HG03521 (cell line): ENCODE measurements around the gene KRTAP12-2.
"Not testable (repeated sequence)": the region's sequence is repeated elsewhere in the genome, so short reads cannot be mapped to it uniquely, and the experiment has no call there.

Experiments
- ATAC-seq: cut with Tn5 transposase; IDR thresholded peaks from one replicate; pipeline ENCODE4 v1.9.1; 2021; ENCODE audit warnings: mild to moderate bottlenecking, moderate library complexity; ENCODE audit not compliant: unreplicated experiment

Gene KRTAP12-2

DNA sequence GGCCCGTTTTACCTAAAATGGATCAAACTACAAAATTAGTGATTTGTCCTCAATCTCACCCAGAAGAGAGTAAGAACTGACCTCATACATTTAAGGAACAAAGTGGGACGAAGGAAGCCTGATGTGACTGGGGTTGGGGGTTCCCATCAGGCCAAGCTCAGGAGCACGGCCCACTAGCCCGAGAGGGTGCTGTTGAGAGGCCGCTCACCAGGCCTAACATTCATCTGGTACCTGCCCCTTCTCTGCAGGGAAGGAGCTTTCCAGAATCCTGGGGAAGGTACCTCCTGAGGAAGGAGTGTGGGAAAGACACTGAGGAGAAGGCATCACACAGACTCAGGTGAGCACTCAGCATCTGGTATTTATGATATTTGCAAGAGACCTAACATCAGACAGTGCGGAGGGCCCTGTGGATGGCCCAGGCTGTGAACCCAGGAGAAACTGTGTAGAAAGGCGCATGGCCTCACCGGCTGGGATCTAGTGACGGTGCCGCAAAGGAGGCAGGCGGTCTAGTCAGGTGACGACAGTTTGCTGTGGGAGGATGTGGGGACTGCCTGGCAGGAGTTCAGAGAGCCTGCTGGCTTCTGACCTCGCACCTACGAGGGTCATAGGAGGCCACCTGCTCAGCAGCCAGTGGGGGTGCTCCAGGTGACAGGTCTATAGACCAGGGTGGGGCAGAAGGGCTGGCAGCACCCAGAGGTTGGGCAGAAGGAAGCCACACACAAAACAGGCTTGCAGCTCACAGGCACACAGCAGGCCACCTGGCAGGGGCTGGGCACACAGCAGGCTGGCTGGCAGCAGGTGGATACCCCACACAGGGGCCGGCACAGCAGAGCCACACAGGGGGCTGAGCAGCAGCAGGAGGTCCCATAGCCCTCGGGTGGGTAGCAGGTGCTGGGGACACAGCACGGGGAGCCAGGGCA lies 12.8 kb downstream of the KRTAP12-2 start:
- ATAC-seq: no peak

- no peak for ATAC-seq
Measured at GRCh38 chr21:44653123-44653522, 13.6 kb downstream of the KRTAP12-2 start.

DNA sequence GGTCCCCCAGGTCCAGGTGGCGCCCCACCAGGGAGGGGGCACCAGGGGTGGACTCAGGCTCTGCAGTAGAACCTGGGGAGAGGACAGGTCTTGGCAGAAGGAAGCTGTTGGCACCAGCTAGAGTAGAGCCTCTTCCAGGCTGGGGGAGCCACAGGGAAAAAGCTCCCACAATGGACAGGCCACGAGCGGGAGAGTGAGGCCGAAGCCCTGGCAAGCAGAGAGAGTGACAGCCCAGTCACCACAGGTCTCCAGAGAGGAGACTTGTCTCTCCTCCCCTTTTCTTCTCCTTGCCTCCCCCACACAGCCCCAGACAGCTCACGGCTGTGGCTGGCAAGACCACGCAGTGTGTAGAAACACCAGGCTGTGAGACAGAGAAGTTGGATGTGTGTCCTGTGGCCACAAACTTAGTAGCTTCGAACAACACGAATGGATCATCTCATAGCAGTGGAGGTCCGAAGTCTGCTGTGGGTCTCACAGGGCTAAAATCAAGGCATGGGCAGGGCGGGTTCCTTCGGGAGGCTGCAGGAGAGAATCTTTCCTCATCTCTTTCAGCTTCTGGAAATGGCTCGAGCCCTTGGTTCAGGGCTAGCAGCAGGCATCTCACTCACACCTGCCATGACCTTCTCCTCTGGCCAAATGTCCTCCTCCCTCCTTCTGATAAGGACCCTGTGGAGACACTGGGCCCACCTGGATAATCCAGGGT lies 15.6 kb downstream of the KRTAP12-2 start:
- no peak for ATAC-seq

- ATAC-seq: no peak
Measured at GRCh38 chr21:44650265-44650972, 16.3 kb downstream of the KRTAP12-2 start.

DNA sequence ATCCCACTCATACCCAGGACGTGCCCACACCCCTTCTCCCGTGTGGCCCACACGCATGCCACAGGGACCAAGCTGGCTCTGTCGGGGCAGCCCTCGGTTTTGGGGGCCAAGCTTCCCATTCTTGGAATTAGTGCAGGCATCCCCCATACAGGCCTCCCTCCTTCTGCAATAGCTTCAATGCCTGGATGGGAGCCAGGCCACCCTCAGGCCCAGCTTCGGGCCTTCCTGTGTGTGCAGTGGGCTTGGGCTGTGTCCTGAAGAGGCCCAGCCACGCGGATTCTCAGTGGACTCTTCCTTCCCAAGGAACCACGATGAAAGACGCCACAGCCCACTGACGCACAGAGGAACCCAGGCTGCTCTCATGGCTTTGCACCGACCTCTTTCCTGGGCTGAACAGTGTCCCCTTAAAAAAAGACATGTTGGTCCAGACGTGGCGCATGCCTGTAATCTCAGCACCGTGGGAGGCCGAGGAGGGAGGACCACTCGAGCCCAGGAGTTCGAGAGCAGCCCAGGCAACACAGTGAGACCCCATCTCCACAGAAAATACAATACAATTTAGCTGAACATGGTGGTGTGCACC lies 17.1 kb downstream of the KRTAP12-2 start:
- ATAC-seq: no peak

- ATAC-seq: no peak
Measured at GRCh38 chr21:44648557-44649311, 18.0 kb downstream of the KRTAP12-2 start.

DNA sequence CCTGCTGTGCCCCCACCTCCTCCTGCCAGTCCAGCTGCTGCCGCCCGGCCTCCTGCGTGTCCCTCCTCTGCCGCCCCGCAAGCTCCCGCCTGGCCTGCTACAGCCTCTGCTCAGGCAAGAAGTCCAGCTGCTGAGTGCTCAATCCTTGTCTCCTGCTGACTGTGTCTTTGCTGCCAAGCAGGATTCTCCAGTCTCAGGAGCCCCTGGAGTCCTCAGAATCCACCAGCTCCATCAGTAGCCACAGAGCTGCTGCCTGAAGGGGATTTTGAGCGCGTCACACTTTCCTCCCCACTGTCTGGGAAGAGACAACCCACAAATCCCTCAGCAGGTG lies 19.5 kb downstream of the KRTAP12-2 start:
- no peak for ATAC-seq

- ATAC-seq: not testable (repeated sequence)
Measured at GRCh38 chr21:44646366-44647221, 20.1 kb downstream of the KRTAP12-2 start, which contains the start of gene KRTAP10-11. Gene KRTAP10-11, plus strand, starts transcription at chr21:44646414. Its CDS starts 45 bp downstream, at chr21:44646459.

GRCh38 chr21:44644878-44645277 lies 21.8 kb downstream of the KRTAP12-2 start:
- no peak for ATAC-seq

GRCh38 chr21:44643741-44644310 lies 22.9 kb downstream of the KRTAP12-2 start:
- no peak for ATAC-seq

GRCh38 chr21:44640761-44641160 lies 26.0 kb downstream of the KRTAP12-2 start:
- ATAC-seq: no peak

DNA sequence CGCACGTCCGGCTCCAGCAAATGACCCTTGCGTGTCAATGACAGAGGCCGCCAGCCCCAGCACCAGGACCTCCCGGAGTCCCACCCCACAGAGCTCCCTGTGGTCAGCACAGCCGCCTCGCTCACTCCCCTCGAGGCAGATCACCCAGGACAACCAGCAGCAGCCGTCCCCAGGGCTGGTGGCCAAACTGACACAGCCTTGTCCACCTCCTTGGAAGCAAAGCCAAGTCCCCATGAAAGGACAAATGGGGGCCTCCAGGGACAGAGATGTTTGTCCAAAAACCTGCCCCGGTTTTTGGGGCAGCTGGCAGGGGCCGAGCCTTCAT lies 27.4 kb downstream of the KRTAP12-2 start:
- no peak for ATAC-seq

- not testable (repeated sequence) for ATAC-seq
Measured at GRCh38 chr21:44638506-44639330, 28.0 kb downstream of the KRTAP12-2 start.

GRCh38 chr21:44637851-44638348 lies 28.8 kb downstream of the KRTAP12-2 start:
- not testable (repeated sequence) for ATAC-seq

GRCh38 chr21:44637018-44637850 lies 29.5 kb downstream of the KRTAP12-2 start, which contains the start of gene KRTAP10-10:
Gene KRTAP10-10, plus strand, starts transcription at chr21:44637356. Its CDS starts 62 bp downstream, at chr21:44637418.
- ATAC-seq: no peak

DNA sequence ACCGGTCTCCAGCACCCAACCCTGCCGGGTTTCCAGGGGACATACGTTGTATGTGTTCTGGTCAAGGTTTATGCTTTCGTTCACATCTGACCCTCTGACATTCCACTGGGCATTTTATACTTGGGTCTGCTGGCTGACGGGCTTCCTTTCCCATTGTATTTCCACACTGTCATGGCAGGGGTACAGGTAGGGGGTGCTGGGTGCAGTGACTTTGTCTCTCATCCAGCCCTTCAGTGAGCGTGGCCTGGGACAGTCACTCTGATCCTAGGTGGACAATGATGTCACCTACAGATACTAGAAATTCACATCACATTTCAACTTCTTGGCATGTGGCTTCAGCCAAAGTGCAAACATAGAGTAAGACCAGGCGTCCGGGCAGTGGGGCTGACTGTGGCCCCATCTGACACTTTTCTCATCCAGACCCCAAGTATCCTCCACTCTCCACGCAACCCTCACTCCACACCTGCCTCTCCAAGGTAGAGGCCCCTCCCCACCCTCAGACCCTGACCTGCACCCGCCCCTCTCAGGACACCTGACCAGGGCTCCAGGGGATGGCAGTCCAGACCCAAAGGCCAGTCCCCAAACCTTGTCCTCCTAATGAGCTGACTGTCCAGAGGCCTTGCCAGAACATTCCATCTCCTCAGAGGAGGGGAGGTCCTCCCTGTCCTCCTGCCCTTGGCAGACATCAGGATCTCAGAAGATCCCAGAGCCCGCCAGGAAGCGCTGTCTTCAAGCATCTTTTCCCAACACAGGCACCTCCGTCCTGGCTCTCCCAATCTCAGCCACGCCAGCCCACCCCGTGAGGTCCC lies 30.3 kb downstream of the KRTAP12-2 start:
- no peak for ATAC-seq
